Natural killer cell treated with Interleukin-12 subunit alpha and Interleukin-12 subunit beta and Interleukin-15 and Interleukin-18, amount 100 ng/mL, for 72 hours (primary cell): Measurements from ENCODE around the gene HMX1. TPM values are rescaled to one million over a fixed set of nuclear protein-coding genes. Genes with fewer than 3 reads are reported as not detected.
A peak's percentile ranks its signal among the peaks of the same experiment; 100 is the strongest.

Source experiments
- ATAC-seq, 2 donors: fragments of 150-1000 bp; cut with Tn5 transposase in 1 of 2; sonication (Bioruptor Pico), chemical (Tn5 transposase) in 1 of 2; 2 replicates each; pipeline ENCODE4 v1.10.0; 2021
- DNase-seq: peaks from one replicate; pipeline ENCODE4 v3.0.0; 2022; ENCODE audit warnings: low spot score
- H3K27ac Mint-ChIP-seq, 2 donors: 1 replicate in 1 of 2; 2 replicates in 1 of 2; pipeline ENCODE4 v1.8.0; 2022; ENCODE audit warnings: mixed read lengths in 2 of 2, mild to moderate bottlenecking in 1 of 2, moderate library complexity in 1 of 2
- H3K27me3 Mint-ChIP-seq, 2 donors: 1 replicate in 1 of 2; 2 replicates in 1 of 2; pipeline ENCODE4 v1.8.0; 2022; ENCODE audit warnings: mixed read lengths in 2 of 2
- H3K36me3 Mint-ChIP-seq: one replicate; pipeline ENCODE4 v1.8.0; 2022; ENCODE audit warnings: mixed read lengths
- H3K4me1 Mint-ChIP-seq, 2 donors: 1 replicate in 1 of 2; 2 replicates in 1 of 2; pipeline ENCODE4 v1.8.0; 2022; ENCODE audit warnings: low read depth in 2 of 2, mixed read lengths in 2 of 2, mild to moderate bottlenecking in 1 of 2
- H3K4me3 Mint-ChIP-seq: one replicate; pipeline ENCODE4 v1.8.0; 2022; ENCODE audit warnings: mixed read lengths
- H3K9me3 Mint-ChIP-seq: 2 replicates; pipeline ENCODE4 v1.8.0; 2022; ENCODE audit warnings: mixed read lengths
- total RNA-seq, 2 donors: library from RNA; stranded (reverse); gene quantifications; one replicate each; pipeline ENCODE4 v1.2.3, GENCODE V29; 2022

HMX1 gene
- total RNA-seq, 2 donors from 2014 or later = not detected

DNA sequence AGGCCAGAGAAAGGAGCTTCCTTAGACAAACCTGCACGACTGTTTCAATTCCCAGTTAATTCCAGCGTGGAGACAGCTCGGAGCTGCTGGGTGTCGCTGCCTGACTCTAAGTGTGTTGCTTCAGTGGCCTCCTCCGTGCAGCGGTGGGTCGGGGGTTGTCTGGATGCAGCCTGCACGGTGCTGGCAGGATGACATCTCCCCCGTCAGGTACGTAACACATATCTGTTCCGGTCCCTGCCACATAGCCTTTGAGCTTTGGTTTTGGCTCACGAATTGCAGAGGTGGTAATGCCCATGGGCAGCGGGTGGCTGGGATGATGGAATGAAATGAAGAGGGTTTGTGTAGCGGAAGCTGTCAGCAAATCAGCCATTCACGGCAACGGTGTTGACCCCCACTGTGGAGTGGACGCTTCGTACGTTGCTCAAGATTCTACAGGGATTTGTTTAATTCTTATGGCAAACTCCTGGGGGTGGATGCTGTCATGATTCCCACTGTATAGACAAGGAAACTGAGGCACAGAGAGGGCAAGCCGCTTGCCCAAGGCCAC lies 33.7 kb upstream of the HMX1 start:
- Mint-ChIP-seq H3K27me3 (peaks cover 0 to 4% of the 10 kb centered on the region in 2 donors), H3K4me3 (no peak overlapping the region), H3K9me3 (no peaks in the 10 kb centered on the region), H3K27ac (no peak overlapping the region), H3K4me1 (no peaks in the 10 kb centered on the region), H3K36me3 (no peaks in the 10 kb centered on the region)
- ATAC-seq (no peak), DNase-seq (peak; percentile 53)

DNA sequence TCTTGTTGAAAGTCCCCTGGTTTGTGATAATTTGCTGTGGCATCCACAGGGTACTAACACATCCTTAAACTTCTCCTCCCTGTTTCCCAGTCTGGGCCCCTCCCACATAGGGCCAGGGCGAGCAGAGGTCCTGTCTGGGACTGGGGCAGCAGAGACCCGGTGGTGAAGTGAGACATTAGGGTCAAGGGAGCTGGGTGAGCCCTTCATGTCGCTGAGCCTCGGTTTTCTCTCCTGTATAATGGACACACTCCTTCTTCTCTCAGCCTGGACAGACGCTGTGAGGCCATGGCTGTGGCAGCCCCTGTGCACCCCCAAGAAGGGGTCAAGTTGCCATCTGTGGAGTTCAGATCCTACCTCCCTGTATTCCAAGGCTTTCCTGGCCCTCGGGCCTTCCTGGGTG lies 33.0 kb upstream of the HMX1 start:
- ATAC-seq (no peak), DNase-seq (no peak)
- Mint-ChIP-seq H3K27me3 (peaks cover 0 to 4% of the 10 kb centered on the region in 2 donors), H3K36me3 (no peaks in the 10 kb centered on the region), H3K9me3 (no peaks in the 10 kb centered on the region), H3K4me1 (no peaks in the 10 kb centered on the region), H3K27ac (no peak overlapping the region), H3K4me3 (no peak overlapping the region)

DNA sequence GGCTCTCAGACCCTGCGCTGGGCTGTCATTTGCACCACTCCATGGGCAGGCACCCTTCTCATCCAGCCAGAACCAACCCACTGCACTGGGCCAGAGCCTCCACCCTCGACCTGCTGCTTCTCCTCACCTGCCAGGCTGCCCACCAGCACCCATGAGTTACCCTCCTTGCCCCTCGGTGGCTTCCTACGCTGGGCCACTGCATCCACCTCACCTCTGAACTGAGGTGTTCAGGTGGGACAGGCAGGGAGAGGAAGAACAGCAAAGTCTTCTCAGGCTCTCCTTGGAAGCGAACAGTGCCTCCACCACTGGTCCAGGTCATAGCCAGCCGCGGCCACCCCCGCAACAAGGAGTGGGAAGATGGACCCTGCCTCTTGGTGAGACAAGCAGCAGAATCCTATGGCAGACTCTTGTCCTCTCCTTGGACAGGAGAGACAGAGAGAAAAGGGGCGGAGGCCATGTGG lies 32.4 kb upstream of the HMX1 start:
- DNase-seq = no peak
- H3K27ac Mint-ChIP-seq = no peak overlapping the region
- H3K9me3 Mint-ChIP-seq = no peaks in the 10 kb centered on the region
- no peaks in the 10 kb centered on the region for H3K36me3 Mint-ChIP-seq
- H3K27me3 Mint-ChIP-seq = peaks cover 0 to 4% of the 10 kb centered on the region in 2 donors
- no peak for ATAC-seq
- no peak overlapping the region for H3K4me3 Mint-ChIP-seq
- H3K4me1 Mint-ChIP-seq = no peaks in the 10 kb centered on the region

DNA sequence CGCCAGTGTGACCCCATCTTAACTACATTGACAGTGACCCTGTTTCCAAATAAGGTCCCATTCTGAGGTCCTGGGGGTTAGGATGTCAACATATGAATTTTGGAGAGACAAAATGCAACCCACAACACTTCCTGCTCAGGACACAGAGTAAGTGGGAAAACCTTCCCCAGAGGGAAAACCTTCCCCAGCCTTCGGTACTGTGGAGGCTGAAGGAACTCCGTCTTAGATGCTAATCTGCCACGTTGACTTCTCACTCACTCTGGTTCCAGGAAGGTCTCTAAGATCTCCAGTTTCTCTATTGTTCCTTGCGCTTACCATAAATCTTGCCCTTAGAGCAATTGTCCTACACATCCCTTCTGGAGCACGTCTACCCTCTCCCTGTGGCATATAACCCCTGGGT lies 29.7 kb upstream of the HMX1 start:
- DNase-seq = no peak

DNA sequence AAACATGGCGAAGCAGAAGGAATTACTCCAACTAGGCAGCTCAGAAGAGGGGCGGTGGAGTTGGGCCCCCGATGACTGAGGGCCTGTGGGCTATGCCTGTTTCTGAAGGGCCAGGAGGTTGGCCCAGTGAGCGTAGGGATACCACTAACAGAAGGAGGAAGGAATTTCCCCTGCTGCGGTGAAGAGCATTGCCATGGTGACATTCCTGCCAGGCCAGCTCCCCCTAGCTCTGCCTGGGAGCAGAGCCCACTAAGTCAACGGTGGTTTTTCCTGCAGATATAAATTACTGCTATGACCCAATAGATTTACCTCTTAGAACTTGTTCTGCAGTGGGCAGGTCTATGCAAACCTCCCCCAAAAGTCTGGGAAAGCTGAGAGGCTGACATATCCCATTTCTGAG lies 28.9 kb upstream of the HMX1 start:
- Mint-ChIP-seq H3K4me1 (no peaks in the 10 kb centered on the region), H3K27ac (no peak overlapping the region), H3K27me3 (peaks cover 0 to 14% of the 10 kb centered on the region in 2 donors), H3K4me3 (no peak overlapping the region), H3K9me3 (no peaks in the 10 kb centered on the region), H3K36me3 (no peaks in the 10 kb centered on the region)
- ATAC-seq (no peak), DNase-seq (no peak)

More for the DNA sequence above, 29.7 kb upstream of the HMX1 start:
- Mint-ChIP-seq H3K27ac (no peak overlapping the region), H3K27me3 (peaks cover 0 to 14% of the 10 kb centered on the region in 2 donors), H3K36me3 (no peaks in the 10 kb centered on the region), H3K4me1 (no peaks in the 10 kb centered on the region), H3K9me3 (no peaks in the 10 kb centered on the region), H3K4me3 (no peak overlapping the region)
- no peak for ATAC-seq

DNA sequence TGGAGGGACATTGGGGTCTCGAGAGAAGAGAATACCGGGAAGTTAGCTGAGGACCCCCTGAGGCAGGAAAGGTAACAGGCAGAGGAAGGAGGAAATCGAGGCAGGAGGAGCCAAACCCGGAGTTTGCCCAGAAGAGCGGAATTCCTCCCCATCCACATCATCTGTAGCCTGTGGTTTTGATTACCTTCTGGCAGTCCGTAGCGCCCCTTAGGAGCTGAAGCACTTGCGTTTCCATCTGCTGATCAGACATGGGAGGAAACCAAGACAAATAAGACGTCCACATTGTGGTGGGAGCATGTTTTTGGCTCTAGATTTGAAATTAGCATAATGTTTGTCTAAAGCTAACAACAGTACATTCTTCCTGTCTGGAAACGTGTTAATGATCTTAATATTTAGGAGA lies 26.8 kb upstream of the HMX1 start:
- H3K9me3 Mint-ChIP-seq = no peaks in the 10 kb centered on the region
- no peak overlapping the region for H3K27ac Mint-ChIP-seq
- H3K27me3 Mint-ChIP-seq = peaks cover 0 to 15% of the 10 kb centered on the region in 2 donors
- H3K4me1 Mint-ChIP-seq = no peaks in the 10 kb centered on the region
- ATAC-seq (no peak), DNase-seq (no peak)
- H3K4me3 Mint-ChIP-seq = no peak overlapping the region
- no peaks in the 10 kb centered on the region for H3K36me3 Mint-ChIP-seq

DNA sequence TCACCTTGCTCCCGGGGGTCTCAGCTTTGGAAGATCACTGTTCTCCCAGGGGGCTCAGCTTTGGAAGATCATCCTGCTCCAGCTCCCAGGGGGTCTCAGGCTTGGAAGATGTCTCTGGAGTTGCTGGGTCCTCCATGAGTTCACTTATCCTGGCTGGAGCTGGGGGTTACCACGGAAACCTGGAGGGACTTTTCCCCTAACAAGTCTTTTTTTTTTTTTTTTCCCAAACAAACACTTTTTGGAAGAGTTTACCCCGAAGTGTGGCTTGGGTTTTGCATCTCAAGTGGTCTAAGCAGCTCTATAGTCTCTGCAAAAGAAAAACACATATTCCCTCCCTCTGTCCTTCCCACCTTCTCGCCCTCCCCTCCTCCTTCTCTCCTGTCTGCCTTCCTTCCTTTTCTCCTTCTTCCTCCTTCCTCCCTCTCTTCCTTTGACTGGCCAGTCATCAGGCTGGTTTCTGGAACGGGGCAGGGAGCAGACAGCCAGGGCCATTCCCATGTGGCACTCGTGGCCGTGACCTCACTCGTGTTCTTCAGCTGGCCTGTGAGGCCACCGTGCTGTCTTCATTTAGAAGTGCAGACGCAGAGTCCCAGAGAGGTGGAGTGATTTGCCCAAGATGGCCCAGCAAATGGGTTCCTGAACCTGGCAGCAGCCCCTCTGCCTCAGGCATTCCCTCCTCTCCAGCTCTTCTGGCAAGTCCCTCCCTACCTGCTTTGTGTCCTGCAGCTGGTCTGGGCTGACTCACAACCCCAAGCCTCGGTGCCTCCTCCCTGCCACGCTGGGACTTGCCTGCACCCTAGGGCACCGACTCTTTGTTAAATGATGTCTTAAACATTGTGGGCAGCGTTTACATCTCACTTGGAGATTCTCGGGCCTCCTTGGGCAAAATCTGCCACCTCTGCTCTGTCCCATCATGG lies 25.9 kb upstream of the HMX1 start:
- Mint-ChIP-seq H3K4me3 (no peak overlapping the region), H3K4me1 (no peaks in the 10 kb centered on the region), H3K36me3 (no peaks in the 10 kb centered on the region), H3K9me3 (no peaks in the 10 kb centered on the region), H3K27me3 (peaks cover 0 to 15% of the 10 kb centered on the region in 2 donors), H3K27ac (no peak overlapping the region)
- DNase-seq (no peak), ATAC-seq (no peak)

DNA sequence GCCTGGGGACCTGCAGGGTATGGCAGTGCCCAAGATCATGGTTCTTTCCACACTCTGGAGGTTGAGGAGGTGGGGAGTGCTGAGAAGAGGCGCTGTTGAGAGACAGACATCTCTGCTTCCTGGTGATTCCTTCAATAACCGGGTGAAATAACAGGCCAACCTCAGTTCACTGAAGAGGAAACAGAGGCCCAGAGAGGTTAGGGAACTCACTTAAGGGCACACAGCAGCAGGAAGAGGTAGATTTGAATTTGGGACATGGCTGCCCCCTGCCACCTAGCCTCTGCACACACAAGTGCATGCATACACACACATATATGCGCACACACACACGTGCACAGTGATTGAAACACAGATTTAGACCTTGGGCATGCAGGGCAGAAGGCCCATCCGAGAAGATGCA lies 24.9 kb upstream of the HMX1 start:
- no peak overlapping the region for H3K27ac Mint-ChIP-seq
- no peak overlapping the region for H3K4me3 Mint-ChIP-seq
- H3K4me1 Mint-ChIP-seq = no peaks in the 10 kb centered on the region
- no peaks in the 10 kb centered on the region for H3K9me3 Mint-ChIP-seq
- H3K27me3 Mint-ChIP-seq = peaks cover 1 to 15% of the 10 kb centered on the region in 2 donors
- ATAC-seq (no peak), DNase-seq (no peak)
- H3K36me3 Mint-ChIP-seq = no peaks in the 10 kb centered on the region

DNA sequence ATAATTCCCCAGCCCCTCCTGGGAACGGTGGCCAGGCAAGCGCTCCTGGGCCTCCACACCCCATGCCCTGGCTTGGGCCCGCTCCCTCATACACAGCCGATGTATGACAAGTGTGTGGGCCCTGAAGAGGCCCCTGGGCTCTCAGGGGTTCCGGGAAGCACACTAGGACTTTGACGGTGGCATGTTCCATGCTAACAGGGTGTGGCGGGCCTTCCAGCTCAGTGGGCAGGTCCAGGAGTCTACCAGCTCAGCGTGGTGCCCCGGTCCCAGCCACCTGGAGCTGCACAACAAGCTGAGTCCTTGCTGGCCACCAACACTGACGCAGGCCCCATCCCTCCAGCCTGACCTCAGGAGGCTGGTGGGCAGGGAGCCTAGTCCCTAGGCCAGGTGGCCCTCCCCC lies 24.4 kb upstream of the HMX1 start:
- H3K27me3 Mint-ChIP-seq = peaks cover 5 to 19% of the 10 kb centered on the region in 2 donors
- H3K27ac Mint-ChIP-seq = no peak overlapping the region
- no peaks in the 10 kb centered on the region for H3K4me1 Mint-ChIP-seq
- DNase-seq (no peak), ATAC-seq (no peak)
- H3K9me3 Mint-ChIP-seq = no peaks in the 10 kb centered on the region
- no peaks in the 10 kb centered on the region for H3K36me3 Mint-ChIP-seq
- no peak overlapping the region for H3K4me3 Mint-ChIP-seq

DNA sequence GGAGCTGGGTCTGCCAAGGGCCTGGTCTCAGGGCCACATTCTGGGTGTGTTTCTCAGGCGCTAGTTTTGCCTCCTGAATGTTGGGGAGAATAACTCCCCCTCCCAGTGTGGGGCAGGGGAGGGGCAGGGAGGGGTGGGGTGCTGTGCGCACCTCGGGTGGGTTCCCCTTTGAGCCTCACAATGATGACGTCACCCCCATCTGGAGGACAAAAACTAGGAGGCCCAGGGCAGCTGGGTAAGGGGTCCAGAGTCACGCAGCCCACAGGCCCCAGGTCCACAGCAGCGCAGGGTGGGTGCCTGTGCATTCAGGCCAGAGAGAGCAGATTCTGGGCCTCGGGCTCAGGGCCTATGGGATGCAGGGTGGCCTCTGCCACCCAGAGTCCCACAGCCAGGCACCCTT lies 23.7 kb upstream of the HMX1 start:
- no peak overlapping the region for H3K4me3 Mint-ChIP-seq
- H3K36me3 Mint-ChIP-seq = no peaks in the 10 kb centered on the region
- H3K27me3 Mint-ChIP-seq = peaks cover 5 to 23% of the 10 kb centered on the region in 2 donors
- H3K27ac Mint-ChIP-seq = no peak overlapping the region
- no peak for DNase-seq
- no peaks in the 10 kb centered on the region for H3K4me1 Mint-ChIP-seq
- ATAC-seq = no peak
- H3K9me3 Mint-ChIP-seq = no peaks in the 10 kb centered on the region

DNA sequence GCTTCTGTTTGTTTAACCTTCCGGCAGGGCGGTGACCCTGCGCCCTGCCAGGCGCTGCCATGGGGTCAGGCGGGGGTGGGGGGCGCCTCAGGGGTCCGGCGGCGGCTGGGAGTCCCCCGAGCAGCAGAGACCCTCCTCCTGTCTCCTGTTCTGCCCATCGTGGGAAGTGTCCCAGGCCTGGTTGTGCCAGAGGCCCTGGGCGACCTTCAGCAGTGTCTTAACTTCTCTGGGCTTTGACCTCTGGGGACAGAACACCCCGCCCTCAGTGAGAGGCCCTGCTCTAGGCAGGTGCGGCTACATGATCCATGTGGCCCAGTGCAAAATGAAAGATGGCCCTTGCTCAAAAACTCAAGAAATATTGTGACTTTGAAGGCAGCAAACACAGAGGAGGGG lies 22.8 kb upstream of the HMX1 start:
- Mint-ChIP-seq H3K27me3 (peaks cover 5 to 23% of the 10 kb centered on the region in 2 donors), H3K27ac (no peak overlapping the region), H3K9me3 (no peaks in the 10 kb centered on the region), H3K4me1 (no peaks in the 10 kb centered on the region), H3K36me3 (no peaks in the 10 kb centered on the region), H3K4me3 (no peak overlapping the region)
- no peak for DNase-seq
- no peak for ATAC-seq

DNA sequence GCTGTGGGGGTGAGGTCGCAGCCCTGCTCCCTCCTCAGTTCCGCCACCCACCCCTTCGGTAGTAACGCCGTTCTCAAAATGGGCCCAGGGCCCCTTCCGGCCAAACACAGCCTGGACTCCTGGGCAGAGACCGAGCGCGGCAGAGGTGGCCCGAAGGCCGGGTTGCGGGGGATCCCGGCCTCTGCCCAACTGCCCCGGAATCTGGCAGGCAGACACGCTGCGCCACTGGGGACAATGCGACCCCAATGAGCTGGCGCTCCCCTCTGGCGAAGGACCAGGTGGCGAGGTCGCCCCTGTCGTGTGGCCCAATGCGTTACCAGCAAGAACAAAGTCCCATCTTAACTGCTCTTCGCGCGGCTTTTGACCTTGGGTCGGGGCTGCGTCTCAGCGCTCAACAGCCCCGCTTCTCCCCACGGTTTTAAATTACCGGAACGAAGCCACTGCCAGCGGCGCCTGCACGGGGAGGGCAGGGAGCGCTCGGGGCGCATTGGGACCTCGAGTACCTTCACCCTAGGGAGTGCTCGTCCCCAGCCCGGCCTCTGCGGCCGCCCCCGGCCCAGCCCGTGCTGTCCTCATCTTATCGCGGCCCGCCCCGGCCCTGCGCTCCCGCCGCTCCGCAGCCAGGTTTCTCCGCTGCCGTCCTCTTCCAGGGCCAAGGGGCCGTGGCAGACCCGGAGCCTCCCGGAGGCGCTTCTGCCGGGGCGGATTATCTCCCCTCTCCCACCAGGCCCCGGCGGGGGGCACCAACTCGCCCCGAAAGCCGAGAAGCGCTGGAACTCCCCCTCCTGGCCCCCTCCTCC lies 22.2 kb upstream of the HMX1 start:
- no peak for DNase-seq
- Mint-ChIP-seq H3K27ac (no peak overlapping the region), H3K9me3 (no peaks in the 10 kb centered on the region), H3K4me3 (no peak overlapping the region), H3K4me1 (no peaks in the 10 kb centered on the region), H3K27me3 (peaks cover 11 to 27% of the 10 kb centered on the region in 2 donors), H3K36me3 (no peaks in the 10 kb centered on the region)
- no peak for ATAC-seq

DNA sequence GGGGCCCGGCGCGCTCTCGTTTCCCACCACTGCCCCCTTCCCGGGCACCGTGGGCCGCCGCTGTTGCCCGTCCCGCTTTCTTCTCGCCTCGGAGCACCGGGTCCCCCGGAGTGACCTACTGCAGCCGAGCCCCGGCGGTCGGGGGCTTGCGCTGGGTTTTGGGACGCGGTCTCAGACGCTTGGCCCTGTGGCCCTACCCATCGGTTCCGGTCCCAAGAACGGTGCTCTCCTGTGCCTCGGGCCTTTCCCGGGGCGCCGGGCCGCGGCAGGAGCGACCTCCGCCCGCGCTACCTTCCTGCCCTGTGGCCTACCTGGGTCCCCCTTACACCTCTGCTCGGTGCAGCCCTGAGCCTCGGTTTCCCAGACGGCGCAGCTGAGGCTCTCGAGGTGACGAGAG lies 21.6 kb upstream of the HMX1 start:
- Mint-ChIP-seq H3K36me3 (no peaks in the 10 kb centered on the region), H3K9me3 (no peaks in the 10 kb centered on the region), H3K4me3 (no peak overlapping the region), H3K4me1 (no peaks in the 10 kb centered on the region), H3K27ac (no peak overlapping the region), H3K27me3 (peaks cover 13 to 29% of the 10 kb centered on the region in 2 donors)
- ATAC-seq (no peak), DNase-seq (no peak)
